ENCODE measurements around the gene C17orf113.

DNA sequence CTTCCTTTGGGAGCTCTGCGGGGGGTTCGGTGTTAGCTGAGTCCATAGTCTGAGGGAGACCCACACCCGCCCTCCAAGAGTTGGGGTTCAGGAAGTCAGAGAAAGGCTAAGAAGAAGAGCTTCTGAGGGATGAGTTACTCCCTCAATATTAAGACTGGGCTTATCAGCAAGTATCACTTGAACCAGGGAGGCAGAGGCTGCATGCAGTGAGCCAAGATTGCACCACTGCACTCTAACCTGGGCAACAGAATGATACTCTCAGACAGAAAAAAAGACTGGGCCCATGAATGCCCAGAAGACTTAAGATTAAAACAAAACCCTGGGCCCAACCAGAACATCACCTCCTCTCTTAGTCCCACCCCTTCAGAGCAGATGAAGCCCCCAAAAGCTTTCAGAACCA lies 24.5 kb downstream of the C17orf113 start:
- TF ChIP-seq, protein P1, sequence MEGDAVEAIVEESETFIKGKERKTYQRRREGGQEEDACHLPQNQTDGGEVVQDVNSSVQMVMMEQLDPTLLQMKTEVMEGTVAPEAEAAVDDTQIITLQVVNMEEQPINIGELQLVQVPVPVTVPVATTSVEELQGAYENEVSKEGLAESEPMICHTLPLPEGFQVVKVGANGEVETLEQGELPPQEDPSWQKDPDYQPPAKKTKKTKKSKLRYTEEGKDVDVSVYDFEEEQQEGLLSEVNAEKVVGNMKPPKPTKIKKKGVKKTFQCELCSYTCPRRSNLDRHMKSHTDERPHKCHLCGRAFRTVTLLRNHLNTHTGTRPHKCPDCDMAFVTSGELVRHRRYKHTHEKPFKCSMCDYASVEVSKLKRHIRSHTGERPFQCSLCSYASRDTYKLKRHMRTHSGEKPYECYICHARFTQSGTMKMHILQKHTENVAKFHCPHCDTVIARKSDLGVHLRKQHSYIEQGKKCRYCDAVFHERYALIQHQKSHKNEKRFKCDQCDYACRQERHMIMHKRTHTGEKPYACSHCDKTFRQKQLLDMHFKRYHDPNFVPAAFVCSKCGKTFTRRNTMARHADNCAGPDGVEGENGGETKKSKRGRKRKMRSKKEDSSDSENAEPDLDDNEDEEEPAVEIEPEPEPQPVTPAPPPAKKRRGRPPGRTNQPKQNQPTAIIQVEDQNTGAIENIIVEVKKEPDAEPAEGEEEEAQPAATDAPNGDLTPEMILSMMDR (IDR thresholded peaks at IDR 0.05; ENCODE audit: poor library complexity) = no peak
- TF ChIP-seq EZH2 (IDR thresholded peaks at IDR 0.05; ENCODE audit: borderline replicate concordance) = no peak
- no peak for TF ChIP-seq EZH2phosphoT487 (IDR thresholded peaks at IDR 0.05; ENCODE audit: low read depth, severe bottlenecking, unreplicated experiment)
